Fibroblast of skin of scalp (primary cell): ENCODE measurements around the gene MTNR1B.

Experiments used
- DNase-seq: peaks from one replicate; pipeline ENCODE4 v3.0.0-alpha.2; 2013

The MTNR1B gene

DNA sequence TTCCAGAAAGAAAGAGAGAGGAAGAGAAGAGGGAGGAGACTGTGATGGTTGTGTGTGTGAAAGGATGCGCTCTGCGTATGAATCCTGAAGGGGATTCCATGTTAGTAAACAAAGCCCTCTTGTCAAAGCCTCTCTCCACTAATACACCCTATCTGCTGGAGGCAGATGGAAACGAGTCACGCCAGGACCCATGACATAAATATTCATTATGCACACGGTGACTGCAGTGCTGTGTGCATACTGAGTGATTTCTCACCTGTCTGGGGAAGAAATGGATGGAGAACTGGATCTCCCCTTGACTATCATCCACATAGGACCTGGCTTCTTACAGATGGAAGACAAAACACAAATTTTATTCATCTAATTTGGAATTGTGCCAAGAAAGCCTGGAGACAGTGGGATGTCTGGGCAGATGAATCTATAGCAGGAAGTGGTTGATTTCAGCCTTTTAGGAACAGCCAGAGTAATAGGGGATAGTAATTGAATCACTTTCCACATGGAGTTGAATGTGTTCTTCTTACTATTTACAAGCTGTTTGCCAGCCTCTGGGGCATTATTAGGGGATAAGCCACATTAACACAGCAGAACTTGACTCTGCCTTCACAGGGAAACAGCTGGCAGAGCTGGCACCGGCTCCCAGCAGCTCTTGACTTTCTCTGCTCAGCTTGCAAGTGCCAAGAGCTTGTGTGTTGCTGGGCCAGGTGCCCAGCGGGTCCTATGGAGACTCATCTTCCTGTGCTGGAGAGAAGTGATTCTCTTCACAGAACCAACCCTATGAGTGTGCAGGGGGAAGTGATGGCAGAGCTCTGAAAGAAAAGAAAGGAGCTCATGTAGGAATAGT, 9.0 kb downstream of the MTNR1B start:
- no peak for DNase-seq

GRCh38 chr11:92979176-92979575, 9.7 kb downstream of the MTNR1B start:
- peak; percentile 34 for DNase-seq

DNA sequence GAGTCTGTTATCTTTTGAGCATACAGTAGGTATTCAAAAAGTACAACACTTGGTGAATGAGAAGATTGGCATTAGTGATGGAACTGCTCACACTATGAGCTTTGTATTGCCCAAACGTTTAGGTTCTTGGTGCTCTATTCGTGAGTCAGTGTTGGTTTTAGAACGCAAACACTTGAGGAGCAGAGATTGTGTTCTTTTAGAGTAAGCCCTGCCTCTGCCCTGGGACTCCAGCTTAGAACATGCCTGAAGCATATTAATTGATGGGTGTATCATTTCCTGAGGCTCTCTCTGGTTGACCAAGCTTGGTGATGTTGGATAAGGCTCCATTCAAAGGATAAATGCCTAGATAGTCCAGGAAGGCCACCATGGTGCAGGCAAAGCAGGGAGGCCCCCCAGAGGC, 10.9 kb downstream of the MTNR1B start:
- DNase-seq: no peak

DNA sequence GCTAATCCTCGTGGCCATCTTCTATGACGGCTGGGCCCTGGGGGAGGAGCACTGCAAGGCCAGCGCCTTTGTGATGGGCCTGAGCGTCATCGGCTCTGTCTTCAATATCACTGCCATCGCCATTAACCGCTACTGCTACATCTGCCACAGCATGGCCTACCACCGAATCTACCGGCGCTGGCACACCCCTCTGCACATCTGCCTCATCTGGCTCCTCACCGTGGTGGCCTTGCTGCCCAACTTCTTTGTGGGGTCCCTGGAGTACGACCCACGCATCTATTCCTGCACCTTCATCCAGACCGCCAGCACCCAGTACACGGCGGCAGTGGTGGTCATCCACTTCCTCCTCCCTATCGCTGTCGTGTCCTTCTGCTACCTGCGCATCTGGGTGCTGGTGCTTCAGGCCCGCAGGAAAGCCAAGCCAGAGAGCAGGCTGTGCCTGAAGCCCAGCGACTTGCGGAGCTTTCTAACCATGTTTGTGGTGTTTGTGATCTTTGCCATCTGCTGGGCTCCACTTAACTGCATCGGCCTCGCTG, 12.1 kb downstream of the MTNR1B start:
- no peak for DNase-seq

DNA sequence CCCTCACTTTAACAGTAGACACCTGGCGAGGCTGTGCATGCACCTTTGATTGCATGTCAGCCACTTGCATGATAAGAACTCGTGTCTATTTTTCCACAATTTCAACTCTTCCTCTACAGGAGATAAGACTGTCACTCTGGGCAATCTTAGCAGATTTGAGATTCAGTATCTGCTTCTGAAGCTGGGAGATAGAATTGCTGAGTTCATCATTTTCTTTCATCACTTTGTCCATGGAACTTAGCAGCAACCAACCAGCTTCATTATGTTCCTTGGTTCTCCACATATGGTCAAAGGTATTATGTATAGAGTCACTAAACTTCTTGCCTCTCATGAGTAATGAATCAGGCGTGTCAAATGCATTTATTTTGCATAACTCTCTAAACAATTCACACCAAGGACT, 17.1 kb downstream of the MTNR1B start:
- DNase-seq: no peak

- DNase-seq: no peak
Measured at GRCh38 chr11:92993004-92993403, 23.6 kb downstream of the MTNR1B start.

- DNase-seq: peak; percentile 79
Measured at GRCh38 chr11:93000511-93001476, 31.3 kb downstream of the MTNR1B start.

DNA sequence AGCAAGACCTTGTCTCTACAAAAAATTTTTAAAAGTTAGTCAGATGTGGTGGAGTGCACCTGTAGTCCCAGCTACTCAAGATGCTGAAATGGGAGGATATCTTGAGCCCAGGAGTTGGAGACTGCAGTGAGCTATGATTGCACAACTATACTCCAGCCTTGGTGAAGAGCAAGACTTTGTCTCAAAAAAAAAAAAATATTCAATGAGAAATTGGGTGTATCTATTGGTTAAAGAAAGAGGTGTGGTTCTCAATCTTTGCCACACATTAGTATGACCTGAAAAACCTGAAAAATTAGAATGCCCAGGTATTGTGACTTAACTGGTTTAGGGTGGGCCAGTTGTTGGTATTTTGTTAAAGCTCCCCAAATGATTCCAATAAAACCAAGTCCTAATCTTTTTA, 32.4 kb downstream of the MTNR1B start:
- DNase-seq: no peak

- no peak for DNase-seq
Measured at GRCh38 chr11:93002380-93002779, 32.9 kb downstream of the MTNR1B start.

GRCh38 chr11:93005239-93005638, 35.8 kb downstream of the MTNR1B start:
- no peak for DNase-seq

DNA sequence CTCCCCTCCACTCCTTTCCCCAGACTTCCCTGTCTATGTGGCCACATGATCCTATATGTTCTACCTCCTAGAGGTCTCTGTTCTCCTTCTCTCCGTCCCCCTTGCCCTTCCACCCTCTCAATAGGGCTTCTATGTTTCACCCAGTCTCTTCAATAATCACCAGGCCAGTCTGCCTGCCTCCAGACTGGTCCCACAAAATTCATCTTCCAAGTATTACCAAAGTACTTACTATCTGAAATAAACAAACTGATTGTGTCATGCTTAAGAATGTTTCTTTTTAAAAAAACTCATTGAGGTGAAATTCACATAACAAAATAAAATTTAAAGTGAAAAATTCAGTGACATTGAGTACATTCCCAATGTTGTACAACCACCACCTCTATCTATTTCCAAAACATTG, 44.2 kb downstream of the MTNR1B start:
- DNase-seq: no peak

GRCh38 chr11:93016595-93016994, 47.1 kb downstream of the MTNR1B start:
- DNase-seq: no peak

DNA sequence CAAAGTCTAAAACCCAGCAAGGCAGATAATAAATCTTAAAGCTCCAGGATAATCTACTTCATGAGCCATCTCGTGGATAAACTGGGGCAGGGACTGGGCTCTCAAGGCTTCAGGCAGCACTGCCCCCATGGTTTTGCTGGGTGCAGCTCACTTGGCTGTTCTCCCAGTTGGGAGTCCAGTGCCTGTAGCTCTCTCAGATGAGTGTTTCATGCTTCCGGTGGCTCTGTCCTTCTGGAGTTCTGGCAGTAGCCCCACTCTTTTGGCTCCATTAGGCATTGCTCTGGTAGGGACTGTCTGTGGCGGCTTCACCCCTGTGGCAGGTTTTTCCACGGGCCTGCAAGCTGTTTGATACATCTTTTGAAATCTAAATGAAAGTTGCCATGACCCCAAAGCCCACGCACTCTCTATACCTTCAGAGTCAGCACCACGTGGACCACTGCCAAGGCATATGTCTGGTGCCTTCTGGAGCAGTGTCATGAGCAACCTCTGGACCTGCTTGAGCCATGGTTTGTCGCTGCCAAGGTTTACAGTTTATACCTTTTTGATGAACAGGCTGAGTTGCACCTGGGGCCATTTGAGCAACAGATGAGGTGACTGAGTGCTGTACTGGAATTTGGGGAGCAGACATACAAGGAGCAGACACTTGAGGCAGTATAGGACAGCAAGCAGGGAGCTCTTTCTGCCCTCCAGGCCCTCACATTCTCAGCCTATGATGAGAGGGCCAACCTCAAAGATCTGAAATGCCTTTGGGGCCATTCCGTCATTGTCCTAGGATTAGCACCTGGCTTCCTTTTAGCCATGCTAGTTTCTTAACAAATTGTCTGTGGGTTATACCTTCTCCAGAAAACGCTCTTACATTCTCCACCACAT, 48.6 kb downstream of the MTNR1B start:
- no peak for DNase-seq

- DNase-seq: peak; percentile 60
Measured at GRCh38 chr11:93020248-93021046, 51.0 kb downstream of the MTNR1B start.

DNA sequence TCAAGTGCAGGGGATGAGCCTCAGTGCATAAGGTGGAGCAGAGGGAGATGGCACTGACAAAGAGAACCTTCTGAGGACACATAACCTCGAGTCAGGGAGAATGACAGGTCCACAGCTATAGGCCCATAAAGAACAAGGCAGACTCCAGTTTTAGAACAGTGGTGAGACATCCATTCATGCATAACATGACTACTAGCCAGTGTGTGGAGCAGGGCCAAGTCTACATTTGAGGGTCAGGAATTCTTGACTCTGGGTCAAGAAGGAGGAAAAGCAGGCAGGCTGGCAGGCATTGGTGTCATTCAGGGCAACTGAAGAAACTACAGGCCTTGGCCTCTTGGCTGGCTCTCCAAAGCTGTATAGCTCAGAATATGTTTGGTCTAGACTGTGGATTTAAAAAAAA, 54.9 kb downstream of the MTNR1B start:
- peak; percentile 19 for DNase-seq

DNA sequence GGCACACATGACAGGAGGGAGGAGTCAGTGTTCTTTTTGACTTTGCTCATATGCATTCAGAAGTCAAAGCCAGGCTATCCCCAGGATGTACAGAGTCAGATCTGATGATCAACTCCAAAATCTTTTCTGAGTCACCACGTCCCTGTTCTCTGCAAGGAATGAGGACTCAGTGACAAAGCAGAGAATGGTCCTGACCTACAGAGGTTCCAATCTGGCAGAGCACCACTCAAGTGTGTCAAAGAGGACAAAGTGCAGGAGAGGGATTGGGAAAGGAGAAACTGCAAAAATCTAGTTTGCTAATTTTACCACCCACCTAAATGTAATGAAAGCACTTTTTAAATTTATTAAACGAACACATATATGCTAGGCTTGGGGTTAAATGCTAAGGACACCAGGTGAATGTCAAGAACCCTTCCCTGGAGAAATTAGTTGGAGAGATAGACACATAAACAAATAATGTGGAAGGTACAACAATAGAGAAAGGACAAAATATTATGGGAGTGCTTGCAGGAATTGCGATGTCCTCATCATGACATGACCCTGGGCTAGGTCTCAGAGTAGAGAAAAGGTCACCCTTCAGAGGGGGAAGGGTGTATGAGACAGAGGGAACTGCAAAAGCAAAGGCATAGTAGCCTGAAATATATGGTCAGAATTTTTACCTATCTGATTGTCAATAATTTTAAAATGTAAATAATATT, 56.3 kb downstream of the MTNR1B start:
- no peak for DNase-seq

- DNase-seq: no peak
Measured at GRCh38 chr11:93028960-93029522, 59.6 kb downstream of the MTNR1B start.

- DNase-seq: peak; percentile 62
Measured at GRCh38 chr11:93031386-93031785, 61.9 kb downstream of the MTNR1B start.
